NCI-H1092 (cell line): ENCODE data around the gene CNOT9.

ENCODE experiments used
- DNase-seq: peaks from one replicate; lab custom pipeline; 2025; lab: John Stamatoyannopoulos, UW

CNOT9 gene

GRCh38 chr2:218577482-218578220, 9.0 kb downstream of the CNOT9 start:
- no peak for DNase-seq

- DNase-seq = no peak
These were observed 9.7 kb downstream of the CNOT9 start for GRCh38 chr2:218578272-218578877.

GRCh38 chr2:218582076-218582475, 13.4 kb downstream of the CNOT9 start:
- DNase-seq = no peak

- DNase-seq = no peak
These were observed 15.6 kb downstream of the CNOT9 start for GRCh38 chr2:218583983-218584850.

GRCh38 chr2:218585541-218585940, 16.9 kb downstream of the CNOT9 start:
- DNase-seq = no peak

- peak; percentile 79 for DNase-seq
These were observed 36.8 kb downstream of the CNOT9 start for GRCh38 chr2:218605432-218605831.

- peak; percentile 14 for DNase-seq
These were observed 38.9 kb downstream of the CNOT9 start, which contains the start of gene PLCD4 for GRCh38 chr2:218607436-218608115. Gene PLCD4, plus strand, starts transcription at chr2:218607899. Its CDS starts 7,841 bp downstream, at chr2:218615740.

GRCh38 chr2:218615868-218616315, 47.3 kb downstream of the CNOT9 start:
- DNase-seq = no peak

- DNase-seq = peak; percentile 1
These were observed 49.6 kb downstream of the CNOT9 start for GRCh38 chr2:218618102-218618860.

GRCh38 chr2:218621007-218621406, 52.4 kb downstream of the CNOT9 start:
- DNase-seq = no peak

- DNase-seq = no peak
These were observed 54.1 kb downstream of the CNOT9 start for GRCh38 chr2:218622606-218623365.

- no peak for DNase-seq
These were observed 54.7 kb downstream of the CNOT9 start for GRCh38 chr2:218623366-218623705.

GRCh38 chr2:218626369-218626768, 57.7 kb downstream of the CNOT9 start:
- DNase-seq = no peak

- no peak for DNase-seq
These were observed 59.3 kb downstream of the CNOT9 start for GRCh38 chr2:218627939-218628338.

GRCh38 chr2:218631837-218632236, 63.2 kb downstream of the CNOT9 start:
- no peak for DNase-seq

- DNase-seq = no peak
These were observed 67.1 kb downstream of the CNOT9 start for GRCh38 chr2:218635719-218636118.

GRCh38 chr2:218638372-218638771, 69.7 kb downstream of the CNOT9 start:
- DNase-seq = no peak

- DNase-seq = no peak
These were observed 73.5 kb downstream of the CNOT9 start for GRCh38 chr2:218642121-218642656.

- DNase-seq = no peak
These were observed 74.1 kb downstream of the CNOT9 start for GRCh38 chr2:218642786-218643185.

- DNase-seq = no peak
These were observed 75.2 kb downstream of the CNOT9 start for GRCh38 chr2:218643751-218644310.
